ENCODE measurements around the gene HNRNPM. TPM values are rescaled to one million over a fixed set of nuclear protein-coding genes. Genes with fewer than 3 reads are reported as not detected.

The HNRNPM gene
- polyA plus RNA-seq, 1 donor, result 222 TPM

- 96% methylated on average over 5 of the region's 8 CpGs for WGBS (ENCODE audit: insufficient coverage, low lambda C conversion rate)
- peaks cover 88% of the 10 kb centered on the region for H3K36me3 ChIP-seq (ENCODE audit: control insufficient read depth, insufficient read depth, low read length)
Observed at GRCh38 chr19:8468761-8469373, 24.1 kb downstream of the HNRNPM start.

GRCh38 chr19:8469613-8470368, 25.0 kb downstream of the HNRNPM start:
- no peaks in the 10 kb centered on the region for H3K27me3 ChIP-seq (ENCODE audit: control insufficient read depth, insufficient read depth, low read length)
- no peaks in the 10 kb centered on the region for H3K4me1 ChIP-seq (ENCODE audit: control insufficient read depth, insufficient read depth, low read length)
- H3K27ac ChIP-seq (ENCODE audit: low read length), result no peak overlapping the region
- H3K4me3 ChIP-seq (ENCODE audit: low read length), result no peak overlapping the region
- no peaks in the 10 kb centered on the region for H3K9me3 ChIP-seq (ENCODE audit: control insufficient read depth, low read depth, low read length)
- whole genome bisulfite sequencing (ENCODE audit: insufficient coverage, low lambda C conversion rate), result 40% methylated on average over 1 of the region's 13 CpGs
- H3K36me3 ChIP-seq (ENCODE audit: control insufficient read depth, insufficient read depth, low read length), result peaks cover 87% of the 10 kb centered on the region
- DNase-seq, result no peak

More at GRCh38 chr19:8468761-8469373, 24.1 kb downstream of the HNRNPM start:
- H3K4me3 ChIP-seq (ENCODE audit: low read length), result no peak overlapping the region
- no peak for DNase-seq
- H3K27me3 ChIP-seq (ENCODE audit: control insufficient read depth, insufficient read depth, low read length), result no peaks in the 10 kb centered on the region
- H3K4me1 ChIP-seq (ENCODE audit: control insufficient read depth, insufficient read depth, low read length), result no peaks in the 10 kb centered on the region
- H3K27ac ChIP-seq (ENCODE audit: low read length), result no peak overlapping the region
- no peaks in the 10 kb centered on the region for H3K9me3 ChIP-seq (ENCODE audit: control insufficient read depth, low read depth, low read length)

- Histone ChIP-seq H3K36me3 (ENCODE audit: control insufficient read depth, insufficient read depth, low read length) (peaks cover 88% of the 10 kb centered on the region), H3K27me3 (ENCODE audit: control insufficient read depth, insufficient read depth, low read length) (no peaks in the 10 kb centered on the region), H3K9me3 (ENCODE audit: control insufficient read depth, low read depth, low read length) (no peaks in the 10 kb centered on the region), H3K4me1 (ENCODE audit: control insufficient read depth, insufficient read depth, low read length) (no peaks in the 10 kb centered on the region), H3K4me3 (ENCODE audit: low read length) (no peak overlapping the region), H3K27ac (ENCODE audit: low read length) (no peak overlapping the region)
- no CpG with 5 or more reads among the region's 6 CpGs for WGBS (ENCODE audit: insufficient coverage, low lambda C conversion rate)
- DNase-seq, result no peak
Observed at GRCh38 chr19:8473648-8474476, 29.1 kb downstream of the HNRNPM start.

- Histone ChIP-seq H3K9me3 (ENCODE audit: control insufficient read depth, low read depth, low read length) (no peaks in the 10 kb centered on the region), H3K36me3 (ENCODE audit: control insufficient read depth, insufficient read depth, low read length) (peaks cover 83% of the 10 kb centered on the region), H3K4me1 (ENCODE audit: control insufficient read depth, insufficient read depth, low read length) (no peaks in the 10 kb centered on the region), H3K27ac (ENCODE audit: low read length) (no peak overlapping the region), H3K27me3 (ENCODE audit: control insufficient read depth, insufficient read depth, low read length) (no peaks in the 10 kb centered on the region), H3K4me3 (ENCODE audit: low read length) (no peak overlapping the region)
- DNase-seq, result no peak
- WGBS (ENCODE audit: insufficient coverage, low lambda C conversion rate), result no CpG with 5 or more reads among the region's 1 CpG
Observed at GRCh38 chr19:8475005-8475404, 30.2 kb downstream of the HNRNPM start.

GRCh38 chr19:8476524-8476923, 31.7 kb downstream of the HNRNPM start:
- Histone ChIP-seq H3K4me1 (ENCODE audit: control insufficient read depth, insufficient read depth, low read length) (no peaks in the 10 kb centered on the region), H3K36me3 (ENCODE audit: control insufficient read depth, insufficient read depth, low read length) (peaks cover 80% of the 10 kb centered on the region)
- whole genome bisulfite sequencing (ENCODE audit: insufficient coverage, low lambda C conversion rate), result 100% methylated on average over 1 of the region's 8 CpGs

GRCh38 chr19:8477889-8478288, 33.1 kb downstream of the HNRNPM start:
- WGBS (ENCODE audit: insufficient coverage, low lambda C conversion rate), result no CpG with 5 or more reads among the region's 4 CpGs
- no peak overlapping the region for H3K4me3 ChIP-seq (ENCODE audit: low read length)
- DNase-seq, result no peak
- no peaks in the 10 kb centered on the region for H3K4me1 ChIP-seq (ENCODE audit: control insufficient read depth, insufficient read depth, low read length)
- no peaks in the 10 kb centered on the region for H3K27me3 ChIP-seq (ENCODE audit: control insufficient read depth, insufficient read depth, low read length)
- peaks cover 83% of the 10 kb centered on the region for H3K36me3 ChIP-seq (ENCODE audit: control insufficient read depth, insufficient read depth, low read length)
- H3K9me3 ChIP-seq (ENCODE audit: control insufficient read depth, low read depth, low read length), result no peaks in the 10 kb centered on the region
- H3K27ac ChIP-seq (ENCODE audit: low read length), result no peak overlapping the region

More at GRCh38 chr19:8476524-8476923, 31.7 kb downstream of the HNRNPM start:
- no peaks in the 10 kb centered on the region for H3K9me3 ChIP-seq (ENCODE audit: control insufficient read depth, low read depth, low read length)
- no peak for DNase-seq
- no peak overlapping the region for H3K27ac ChIP-seq (ENCODE audit: low read length)
- H3K27me3 ChIP-seq (ENCODE audit: control insufficient read depth, insufficient read depth, low read length), result no peaks in the 10 kb centered on the region
- H3K4me3 ChIP-seq (ENCODE audit: low read length), result no peak overlapping the region

- no CpG with 5 or more reads among the region's 3 CpGs for WGBS (ENCODE audit: insufficient coverage, low lambda C conversion rate)
- Histone ChIP-seq H3K27me3 (ENCODE audit: control insufficient read depth, insufficient read depth, low read length) (no peaks in the 10 kb centered on the region), H3K36me3 (ENCODE audit: control insufficient read depth, insufficient read depth, low read length) (peaks cover 84% of the 10 kb centered on the region), H3K4me1 (ENCODE audit: control insufficient read depth, insufficient read depth, low read length) (no peaks in the 10 kb centered on the region), H3K27ac (ENCODE audit: low read length) (no peak overlapping the region), H3K9me3 (ENCODE audit: control insufficient read depth, low read depth, low read length) (no peaks in the 10 kb centered on the region), H3K4me3 (ENCODE audit: low read length) (no peak overlapping the region)
- DNase-seq, result no peak
Observed at GRCh38 chr19:8478598-8478997, 33.8 kb downstream of the HNRNPM start.

- Histone ChIP-seq H3K36me3 (ENCODE audit: control insufficient read depth, insufficient read depth, low read length) (peaks cover 84% of the 10 kb centered on the region), H3K4me1 (ENCODE audit: control insufficient read depth, insufficient read depth, low read length) (no peaks in the 10 kb centered on the region), H3K9me3 (ENCODE audit: control insufficient read depth, low read depth, low read length) (peaks cover 4% of the 10 kb centered on the region), H3K4me3 (ENCODE audit: low read length) (no peak overlapping the region), H3K27ac (ENCODE audit: low read length) (no peak overlapping the region), H3K27me3 (ENCODE audit: control insufficient read depth, insufficient read depth, low read length) (no peaks in the 10 kb centered on the region)
- no CpG with 5 or more reads among the region's 11 CpGs for WGBS (ENCODE audit: insufficient coverage, low lambda C conversion rate)
- no peak for DNase-seq
Observed at GRCh38 chr19:8481201-8481600, 36.4 kb downstream of the HNRNPM start.

GRCh38 chr19:8481616-8482015, 36.8 kb downstream of the HNRNPM start:
- no peak for DNase-seq
- no peak overlapping the region for H3K4me3 ChIP-seq (ENCODE audit: low read length)
- H3K9me3 ChIP-seq (ENCODE audit: control insufficient read depth, low read depth, low read length), result peaks cover 4% of the 10 kb centered on the region
- no CpG with 5 or more reads among the region's 6 CpGs for WGBS (ENCODE audit: insufficient coverage, low lambda C conversion rate)
- no peaks in the 10 kb centered on the region for H3K27me3 ChIP-seq (ENCODE audit: control insufficient read depth, insufficient read depth, low read length)
- peaks cover 84% of the 10 kb centered on the region for H3K36me3 ChIP-seq (ENCODE audit: control insufficient read depth, insufficient read depth, low read length)
- no peaks in the 10 kb centered on the region for H3K4me1 ChIP-seq (ENCODE audit: control insufficient read depth, insufficient read depth, low read length)
- no peak overlapping the region for H3K27ac ChIP-seq (ENCODE audit: low read length)

- Histone ChIP-seq H3K36me3 (ENCODE audit: control insufficient read depth, insufficient read depth, low read length) (peaks cover 86% of the 10 kb centered on the region), H3K27me3 (ENCODE audit: control insufficient read depth, insufficient read depth, low read length) (no peaks in the 10 kb centered on the region), H3K27ac (ENCODE audit: low read length) (no peak overlapping the region), H3K4me1 (ENCODE audit: control insufficient read depth, insufficient read depth, low read length) (no peaks in the 10 kb centered on the region), H3K9me3 (ENCODE audit: control insufficient read depth, low read depth, low read length) (peaks cover 4% of the 10 kb centered on the region), H3K4me3 (ENCODE audit: low read length) (no peak overlapping the region)
- no peak for DNase-seq
- 77% methylated on average over 3 of the region's 11 CpGs for WGBS (ENCODE audit: insufficient coverage, low lambda C conversion rate)
Observed at GRCh38 chr19:8482696-8483095, 37.9 kb downstream of the HNRNPM start.
